GM19035 (cell line): ENCODE measurements around the gene TLX1.

Source experiments
- ATAC-seq: cut with Tn5 transposase; IDR thresholded peaks from one replicate; pipeline ENCODE4 v1.9.1; 2021; ENCODE audit not compliant: unreplicated experiment

The TLX1 gene

GRCh38 chr10:101111547-101111946, 19.6 kb upstream of the TLX1 start:
- no peak for ATAC-seq

DNA sequence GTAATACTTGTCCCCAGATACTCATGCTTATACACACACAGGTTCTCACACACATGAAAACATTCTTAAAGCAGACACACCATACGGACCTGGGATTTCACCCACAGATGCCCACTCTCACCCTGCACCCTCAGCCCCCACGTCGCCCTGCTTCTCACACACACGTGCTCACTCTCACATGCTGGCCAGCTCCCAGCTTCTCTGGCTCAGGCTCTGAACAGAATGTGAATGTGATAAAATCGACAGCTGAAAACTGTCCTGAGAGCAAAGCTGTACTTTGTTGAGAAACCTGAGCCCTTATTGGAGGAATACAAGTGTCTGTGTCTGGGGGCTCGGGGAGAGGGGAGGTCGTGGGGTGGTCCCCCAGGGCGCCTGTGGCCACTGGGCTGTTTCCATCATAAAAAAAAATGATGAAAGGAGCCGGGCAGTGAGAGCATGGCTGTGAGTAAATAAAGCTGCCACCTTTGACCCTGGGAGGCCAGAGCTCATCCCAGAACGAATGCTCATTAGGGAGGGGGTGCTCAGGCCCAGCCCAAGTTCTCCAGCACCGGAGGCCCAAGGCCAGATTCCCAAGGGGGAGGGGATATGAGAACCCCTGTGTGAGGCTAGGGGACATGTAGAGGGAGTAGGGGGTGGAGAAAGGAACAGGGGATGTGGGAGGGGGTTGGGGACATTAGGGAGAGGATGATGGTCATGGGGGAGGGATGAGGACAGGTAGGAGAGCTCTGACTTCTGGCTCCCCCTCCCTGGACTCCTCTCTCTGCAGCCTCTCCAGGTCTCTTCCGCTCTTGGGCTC, 18.1 kb upstream of the TLX1 start:
- ATAC-seq, result no peak

DNA sequence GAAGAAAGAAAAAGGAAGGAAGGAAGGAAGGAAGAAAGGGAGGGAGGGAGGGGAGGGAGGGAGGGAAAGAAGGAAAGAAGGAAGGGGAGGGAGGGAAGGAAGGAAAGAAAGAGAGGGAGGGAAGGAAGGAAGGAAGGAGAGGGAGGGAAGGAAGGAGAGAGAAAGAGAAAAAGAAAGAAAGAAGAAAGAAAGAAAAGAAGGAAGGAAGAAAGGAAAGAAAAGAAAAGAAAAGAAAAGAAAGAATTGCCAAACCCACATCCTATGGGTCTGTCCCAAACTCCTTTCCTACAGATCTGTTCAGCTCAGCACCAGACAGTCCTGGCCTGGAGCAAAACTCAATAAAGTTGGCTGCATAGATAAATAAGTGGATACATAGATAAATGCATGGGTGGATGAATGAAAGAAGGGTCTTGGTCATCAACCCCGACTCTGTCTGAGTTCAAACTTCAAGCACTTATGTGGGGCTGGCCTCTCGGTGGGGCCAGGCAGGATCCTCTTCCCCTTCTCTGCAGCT, 17.2 kb upstream of the TLX1 start:
- no peak for ATAC-seq

GRCh38 chr10:101114646-101115045, 16.5 kb upstream of the TLX1 start:
- no peak for ATAC-seq

DNA sequence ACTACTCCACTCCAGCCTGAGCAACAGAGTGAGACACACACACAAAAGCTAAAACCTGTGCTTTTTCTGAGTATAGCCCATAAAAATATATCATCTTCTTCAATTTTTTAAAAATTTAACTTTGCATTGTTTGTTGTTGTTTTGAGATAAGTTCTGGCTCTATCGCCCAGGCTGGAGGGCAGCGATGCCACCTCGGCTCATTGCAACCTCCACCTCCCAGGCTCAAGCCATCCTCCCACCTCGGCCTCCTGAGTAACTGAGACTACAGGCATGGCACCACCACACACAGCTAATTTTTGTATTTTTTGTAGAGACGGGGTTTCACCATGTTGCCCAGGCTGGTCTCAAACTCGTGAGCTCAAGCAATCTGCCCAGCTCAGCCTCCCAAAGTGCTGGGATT, 14.3 kb upstream of the TLX1 start:
- no peak for ATAC-seq

GRCh38 chr10:101118031-101118430, 13.1 kb upstream of the TLX1 start:
- ATAC-seq, result no peak

- no peak for ATAC-seq
Measured at GRCh38 chr10:101120520-101120883, 10.6 kb upstream of the TLX1 start.

DNA sequence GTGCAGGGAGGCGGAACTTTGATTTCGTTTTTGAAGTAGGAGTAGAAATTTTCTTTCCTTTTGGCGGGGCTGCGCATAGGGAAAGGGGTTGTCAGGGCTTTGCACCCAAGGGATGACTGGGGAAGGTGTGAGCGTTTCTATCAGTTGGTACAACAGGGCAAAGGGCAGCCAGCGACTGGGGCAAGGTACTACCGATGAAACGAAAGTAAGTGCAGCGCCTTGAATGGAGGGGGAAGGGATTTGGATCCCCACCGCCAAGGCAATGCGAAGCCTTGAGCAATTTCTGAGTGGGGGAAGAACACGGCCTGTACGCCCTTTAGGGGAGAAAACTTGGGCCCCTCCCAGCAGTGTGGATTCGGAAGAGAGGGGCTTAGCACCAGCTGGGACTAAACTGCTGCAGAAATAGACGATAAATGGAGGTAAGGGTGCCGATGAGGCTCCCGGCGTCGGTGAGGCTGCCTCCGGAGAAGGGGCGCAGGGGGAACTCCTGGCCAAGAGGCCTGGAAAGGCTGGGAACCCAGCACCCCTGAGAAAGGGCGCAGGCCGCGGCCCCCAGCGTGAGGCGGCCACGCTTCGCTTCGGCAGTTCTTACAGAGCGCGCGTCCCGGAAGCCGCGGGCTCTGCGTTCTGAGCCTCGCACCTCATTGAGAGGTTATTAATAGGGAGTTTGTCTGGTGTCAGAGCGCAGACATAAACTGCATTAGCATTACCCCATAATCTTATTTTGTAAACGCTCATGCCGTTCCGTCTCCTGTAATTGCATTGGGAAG, 10.0 kb upstream of the TLX1 start:
- ATAC-seq, result peak; percentile 71

DNA sequence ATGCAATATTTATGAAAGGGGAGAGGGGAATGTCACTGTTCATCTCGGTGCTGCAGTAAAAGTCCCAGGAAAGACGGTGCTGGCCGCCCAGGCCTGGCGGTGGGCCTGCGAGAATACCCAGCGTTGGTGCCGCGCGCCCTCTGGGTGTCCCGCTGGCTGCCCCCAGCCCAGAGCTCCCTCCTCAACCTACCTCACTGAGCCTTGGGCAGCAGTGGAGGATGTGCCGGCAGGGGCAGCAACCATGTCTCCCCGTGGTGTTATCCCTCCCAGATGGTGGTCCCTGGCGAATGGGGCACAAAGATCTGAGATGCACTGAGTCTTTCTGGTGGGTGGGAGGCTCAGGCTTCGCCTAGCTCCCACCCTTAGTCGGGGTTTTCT, 9.5 kb upstream of the TLX1 start:
- no peak for ATAC-seq

DNA sequence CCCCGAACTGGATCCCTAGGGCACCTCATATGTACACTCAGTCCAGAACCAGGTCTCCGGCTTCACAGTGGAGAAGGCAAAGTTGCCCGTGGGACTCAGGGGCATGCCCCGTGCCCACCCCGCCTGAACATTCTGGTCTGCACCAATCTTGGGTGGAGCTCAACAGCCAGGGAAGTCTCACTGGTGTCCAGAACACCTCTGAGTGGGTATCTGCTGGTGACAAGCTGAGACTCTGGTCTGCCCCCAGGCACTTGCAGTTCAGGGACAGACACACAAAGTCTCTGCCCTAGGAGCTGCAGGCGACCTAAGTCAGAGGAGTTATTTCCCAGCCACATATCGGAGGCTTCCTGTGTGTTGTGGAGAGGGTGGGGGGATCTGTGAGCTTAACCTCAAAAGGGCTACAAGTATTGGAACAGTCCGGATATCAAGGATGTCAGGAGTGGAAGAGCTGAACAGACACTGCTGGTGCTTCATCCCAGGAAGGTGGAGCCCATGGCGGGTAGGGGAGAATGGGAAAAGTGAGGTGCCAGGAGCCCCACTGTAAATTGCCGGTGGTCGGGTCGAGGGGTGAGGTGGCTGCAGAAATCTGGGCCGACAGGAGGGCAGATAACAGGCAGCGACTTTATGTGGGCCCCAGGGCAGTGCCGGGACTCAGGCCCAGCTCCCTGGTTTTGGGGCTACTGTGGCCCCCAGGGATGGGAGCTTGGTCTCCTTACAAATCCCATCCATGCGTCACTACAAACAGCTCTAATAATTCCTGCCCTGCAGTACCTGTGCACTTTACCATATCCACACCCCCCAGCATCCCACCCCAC, 8.6 kb upstream of the TLX1 start:
- no peak for ATAC-seq

GRCh38 chr10:101123085-101123814, 7.8 kb upstream of the TLX1 start:
- no peak for ATAC-seq

GRCh38 chr10:101123815-101124617, 7.1 kb upstream of the TLX1 start:
- no peak for ATAC-seq

- ATAC-seq, result no peak
Measured at GRCh38 chr10:101124933-101125332, 6.2 kb upstream of the TLX1 start.

DNA sequence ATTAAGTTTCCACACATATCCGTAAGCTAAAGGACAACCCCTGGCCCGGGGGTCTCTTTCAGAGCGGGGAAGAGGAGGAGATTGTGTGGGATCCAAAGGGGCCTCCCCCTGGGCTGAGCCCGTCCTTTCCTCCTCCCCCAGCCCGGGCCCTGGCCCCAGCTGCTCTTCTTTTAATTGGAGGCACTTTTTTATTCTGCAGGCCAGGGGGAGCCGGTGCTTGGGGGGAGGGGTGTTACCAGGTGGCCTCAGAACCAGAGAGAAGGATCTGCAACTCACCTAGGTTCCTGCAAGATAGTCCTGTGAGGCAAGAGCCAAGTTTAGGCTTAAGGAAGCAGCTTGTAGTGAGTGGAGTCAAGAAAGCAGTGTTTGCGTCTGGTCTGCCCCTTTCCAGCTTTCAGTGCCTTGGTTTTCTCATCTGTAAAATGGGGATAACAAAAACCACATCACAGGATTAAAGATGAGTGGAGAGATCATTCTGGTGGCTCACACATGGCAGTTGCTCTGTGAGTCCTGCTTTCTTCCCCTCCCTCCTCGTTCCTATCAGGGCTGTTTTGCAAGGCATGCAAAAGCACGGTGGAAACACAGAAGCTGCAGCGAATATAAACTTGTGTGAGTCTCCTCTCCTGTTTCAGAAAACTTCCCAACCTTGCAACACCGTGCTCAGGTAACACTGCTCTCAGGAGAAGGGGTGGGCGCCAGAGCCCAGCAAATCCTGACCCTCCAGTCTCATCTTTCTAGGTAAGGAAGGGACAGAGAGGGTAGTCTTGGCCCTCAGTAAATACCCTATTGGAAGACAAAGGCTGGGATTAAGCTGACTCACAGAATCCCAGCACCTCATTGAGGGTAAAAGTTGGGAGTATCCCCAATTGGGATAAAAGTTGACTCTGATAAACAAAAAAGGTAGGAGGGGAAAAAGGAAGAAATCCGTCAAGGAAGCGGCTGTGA, 4.1 kb upstream of the TLX1 start:
- no peak for ATAC-seq

- ATAC-seq, result no peak
Measured at GRCh38 chr10:101130141-101130540, 959 bp upstream of the TLX1 start.

DNA sequence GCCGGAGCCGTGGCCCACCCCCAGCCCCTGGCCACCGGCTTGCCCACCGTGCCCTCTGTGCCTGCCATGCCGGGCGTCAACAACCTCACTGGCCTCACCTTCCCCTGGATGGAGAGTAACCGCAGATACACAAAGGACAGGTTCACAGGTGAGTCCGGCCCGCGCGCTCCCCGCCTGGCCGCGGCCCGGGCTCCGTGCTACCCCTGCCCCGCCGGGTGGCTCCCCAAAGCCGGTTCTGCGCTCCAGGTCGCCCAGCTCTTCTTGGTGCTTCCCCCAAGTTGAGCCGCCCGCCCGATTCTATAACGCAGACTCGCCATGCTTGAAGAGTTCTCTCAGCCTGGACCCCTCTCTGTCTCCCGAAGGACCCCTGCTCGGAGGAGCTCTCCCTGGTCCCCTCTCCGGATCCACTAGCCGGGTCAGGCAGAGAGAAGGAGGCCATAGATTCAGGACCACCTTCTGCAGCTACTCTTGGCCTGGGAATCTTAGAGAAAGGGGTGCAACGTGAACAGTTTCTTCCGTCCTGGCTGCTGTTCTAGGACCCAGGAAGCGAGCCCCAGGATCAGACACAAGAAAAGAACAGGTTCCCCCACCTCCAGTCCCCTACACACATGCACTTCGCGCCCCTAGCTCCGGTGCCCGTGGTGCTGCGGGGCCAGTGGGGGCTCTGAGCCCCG, 999 bp downstream of the TLX1 start:
- no peak for ATAC-seq

DNA sequence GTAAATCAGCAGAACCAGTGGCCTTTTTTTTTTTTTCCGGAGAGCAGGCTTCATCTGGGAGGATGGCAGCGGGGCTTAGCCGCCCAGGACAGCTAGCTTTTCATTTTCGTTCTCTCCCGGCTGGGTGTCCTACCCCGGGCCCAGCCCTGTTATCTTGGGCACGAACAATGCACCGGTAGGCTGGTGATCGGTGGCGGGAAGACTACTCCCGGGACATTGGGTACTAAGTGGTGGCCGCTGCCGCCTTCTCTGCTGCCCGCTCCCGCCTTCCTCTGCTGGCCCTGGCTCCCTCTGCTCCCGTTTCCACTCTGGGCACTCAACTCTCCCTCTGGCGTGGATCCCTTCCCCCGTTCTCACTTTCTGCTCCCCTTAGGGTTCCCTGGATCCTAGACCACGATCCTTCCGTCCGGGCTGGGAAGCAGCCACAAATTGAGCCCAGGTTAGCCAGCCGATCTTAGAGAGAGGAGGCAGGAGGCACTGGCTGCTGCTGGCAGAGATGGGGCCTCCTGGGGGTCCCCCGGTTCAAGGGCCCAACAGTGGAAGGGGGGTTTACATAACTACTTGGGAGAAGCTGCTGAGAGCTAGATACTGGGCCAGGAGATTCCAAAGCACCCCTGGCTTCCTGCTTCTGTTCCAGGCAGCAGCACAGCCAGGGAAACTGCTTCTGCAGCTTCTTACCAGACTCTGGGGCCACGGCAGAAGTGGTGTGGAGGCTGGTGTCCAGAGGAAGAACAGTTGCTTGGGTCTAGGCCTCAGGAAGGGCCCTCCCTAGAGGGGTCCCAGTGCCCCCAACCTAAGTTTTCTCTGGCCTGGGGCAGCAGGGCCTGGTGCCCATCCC, 1.8 kb downstream of the TLX1 start:
- ATAC-seq, result no peak
